GM12878 (cell line): ENCODE measurements around the gene NCBP3. TPM values are rescaled to one million over a fixed set of nuclear protein-coding genes. Genes with fewer than 3 reads are reported as not detected.

Experiments used
- ATAC-seq: fragments of 200-7000 bp; cut with Tn5 transposase; 3 replicates; pipeline ENCODE4 v1.9.1; 2020; ENCODE audit warnings: mild to moderate bottlenecking, moderate library complexity
- BruUV-seq: library from RNA; stranded (reverse); fragments of 400-500 nt; replicated peaks from 2 replicates; lab custom pipeline; 2021; lab: Mats Ljungman, UMichigan
- CTCF ChIA-PET: fragments of 300-600 bp; sonication (Branson Sonifier 250); formaldehyde crosslinking; extraction: SDS; loops from one replicate; lab custom pipeline; 2021; ENCODE audit warnings: inconsistent platforms; lab: Yijun Ruan, JAX
- POLR2A ChIA-PET: fragments of 350-600 bp; formaldehyde crosslinking; extraction: SDS; loops from one replicate; lab custom pipeline; 2021; ENCODE audit warnings: inconsistent platforms; lab: Charles Lee
- RAD21 ChIA-PET: fragments of 300-600 bp; sonication (Branson Sonifier 250); formaldehyde crosslinking; loops from one replicate; lab custom pipeline; 2023; ENCODE audit warnings: antibody characterized with exemption; ENCODE audit not compliant: unreplicated experiment; lab: Charles Lee
- SMC1A ChIA-PET: fragments of 300-600 bp; sonication (Branson Sonifier 250); formaldehyde crosslinking; loops from one replicate; lab custom pipeline; 2023; ENCODE audit not compliant: unreplicated experiment, uncharacterized antibody; lab: Charles Lee
- DNase-seq: peaks from one replicate; pipeline ENCODE4 v3.0.0-alpha.2; 2011; ENCODE audit warnings: low read depth, low spot score
- FAIRE-seq: peaks from 3 replicates; lab custom pipeline; 2011; peaks lifted over from hg19 to GRCh38; lab: Jason Lieb, UNC
- H2AFZ ChIP-seq: 2 replicates; pipeline ENCODE4 v1.6.0; 2011; ENCODE audit warnings: low read depth, low read length, control low read depth; ENCODE audit not compliant: control insufficient read depth
- H3K27ac ChIP-seq: 2 replicates; pipeline ENCODE4 v1.5.1; 2011; ENCODE audit warnings: control low read depth; ENCODE audit not compliant: control insufficient read depth, insufficient read depth
- H3K27me3 ChIP-seq, 2 experiments: replicated peaks in 1 of 2; 2 replicates each; pipeline versions ENCODE4 v1.6.0 to v1.6.1; 2011; ENCODE audit warnings: low read length in 1 of 2; ENCODE audit not compliant: control insufficient read depth in 2 of 2, insufficient read depth in 2 of 2
- H3K36me3 ChIP-seq, 2 experiments: 2 replicates each; pipeline ENCODE4 v1.5.1; 2011; ENCODE audit warnings: low read length in 1 of 2; ENCODE audit not compliant: control insufficient read depth in 2 of 2, insufficient read depth in 2 of 2
- H3K4me1 ChIP-seq: 2 replicates; pipeline ENCODE4 v1.6.1; 2011; ENCODE audit warnings: mild to moderate bottlenecking, low read length, moderate library complexity, mixed read lengths; ENCODE audit not compliant: control insufficient read depth, insufficient read depth
- H3K4me2 ChIP-seq: 2 replicates; pipeline ENCODE4 v1.6.0; 2011; ENCODE audit warnings: control low read depth; ENCODE audit not compliant: control insufficient read depth, insufficient read depth
- H3K4me3 ChIP-seq: fragments of 200-600 bp; sonication (generic); 2 replicates; pipeline ENCODE4 v1.5.1; 2016
- H3K79me2 ChIP-seq: 2 replicates; pipeline ENCODE4 v1.6.0; 2011; ENCODE audit warnings: low read length; ENCODE audit not compliant: control insufficient read depth, insufficient read depth
- H3K9ac ChIP-seq: 2 replicates; pipeline ENCODE4 v1.8.0; 2011; ENCODE audit warnings: low read length, control low read depth, mixed read lengths; ENCODE audit not compliant: control insufficient read depth, insufficient read depth
- H3K9me3 ChIP-seq: replicated peaks from 3 replicates; pipeline ENCODE4 v1.5.1; 2011; ENCODE audit warnings: mild to moderate bottlenecking, low read length; ENCODE audit not compliant: control insufficient read depth, insufficient read depth
- H4K20me1 ChIP-seq: 2 replicates; pipeline ENCODE4 v1.6.0; 2011; ENCODE audit not compliant: control insufficient read depth, insufficient read depth
- CBFB ChIP-seq: IDR thresholded peaks from 2 replicates; pipeline ENCODE4 v1.6.1; 2016; ENCODE audit warnings: antibody characterized with exemption, low read depth
- IRF4 ChIP-seq: IDR thresholded peaks from 2 replicates; pipeline ENCODE4 v1.6.1; 2011; ENCODE audit warnings: low read depth, low read length
- NBN ChIP-seq: fragments of 450-650 bp; IDR thresholded peaks from 2 replicates; pipeline ENCODE4 v1.6.1; 2016
- PKNOX1 ChIP-seq: fragments of 450-650 bp; IDR thresholded peaks from 2 replicates; pipeline ENCODE4 v1.6.1; 2016; ENCODE audit warnings: mild to moderate bottlenecking
- PML ChIP-seq: IDR thresholded peaks from 2 replicates; pipeline ENCODE4 v1.6.1; 2012; ENCODE audit warnings: low read length, inconsistent platforms
- SUPT20H ChIP-seq: IDR thresholded peaks from 2 replicates; pipeline ENCODE4 v1.6.1; 2011; ENCODE audit warnings: low read depth, mild to moderate bottlenecking, low read length, moderate library complexity, borderline replicate concordance; ENCODE audit not compliant: control insufficient read depth
- TARDBP ChIP-seq: IDR thresholded peaks from 2 replicates; pipeline ENCODE4 v1.6.1; 2016; ENCODE audit warnings: borderline replicate concordance
- TBL1XR1 ChIP-seq: IDR thresholded peaks from 2 replicates; pipeline ENCODE4 v1.6.1; 2012; ENCODE audit warnings: low read depth, low read length, improper control_type of control experiment
- TCF12 ChIP-seq: IDR thresholded peaks from 2 replicates; pipeline ENCODE4 v1.6.1; 2011; ENCODE audit warnings: low read depth, mild to moderate bottlenecking, low read length
- WGBS: methylation state at CpG from one replicate; pipeline ENCODE4 v1.1.6; 2016; ENCODE audit warnings: low lambda C conversion rate; ENCODE audit not compliant: insufficient replicate concordance, insufficient coverage; ENCODE audit errors: missing lambda C conversion rate; 5-methylcytosine and 5-hydroxymethylcytosine counted together
- in situ Hi-C: fragments of 300-500 bp; cut with MboI; formaldehyde crosslinking; loops from 9 replicates; pipeline ENCODE4 v1.14.3; 2018; ENCODE audit warnings: mixed read lengths
- intact Hi-C: fragments of 100-400 bp; cut with micrococcal nuclease; formaldehyde crosslinking; loops from one replicate; pipeline ENCODE4 v1.14.2; 2022; ENCODE audit not compliant: unreplicated experiment
- polyA plus RNA-seq, 11 experiments: library from polyadenylated mRNA; depleted of rRNA in 4 of 11; unstranded in 6 of 11; stranded (reverse) in 5 of 11; fragments of >200 nt; fragmentation: Nextera tagmentation in 4 of 11; fragmentation: Illumina TruSeq in 1 of 11; extraction: Ambion mirVana in 4 of 11; extraction: Trizol in 1 of 11; gene quantifications; 1 replicate in 1 of 11; 2 replicates in 10 of 11; pipeline versions ENCODE4 v1.2.1 to v1.2.3, GENCODE V29; 2011 to 2016; ENCODE audit warnings: inconsistent platforms in 2 of 11, missing spikeins in 2 of 11, low read depth in 1 of 11
- total RNA-seq, 4 experiments: library from RNA; depleted of rRNA in 3 of 4; stranded (reverse); fragments of >200 nt in 3 of 4; fragmentation: Illumina TruSeq in 1 of 4; extraction: Trizol in 1 of 4; gene quantifications; 2 replicates each; pipeline versions ENCODE4 v1.2.1 to v1.2.3, GENCODE V29; 2013 to 2021
- TF ChIP-seq, protein P1 (sequence below): fragments of 450-650 bp; IDR thresholded peaks from 2 replicates; pipeline ENCODE4 v1.6.1; 2017; ENCODE audit warnings: low read depth, mild to moderate bottlenecking, moderate library complexity

NCBP3 gene
- total and polyA plus RNA-seq, 10 of the 15 experiments (the other 5 are each of a cell fraction or from before 2014, with no cell fraction given), result 5.2 to 32.0 (median 23.2) TPM

DNA sequence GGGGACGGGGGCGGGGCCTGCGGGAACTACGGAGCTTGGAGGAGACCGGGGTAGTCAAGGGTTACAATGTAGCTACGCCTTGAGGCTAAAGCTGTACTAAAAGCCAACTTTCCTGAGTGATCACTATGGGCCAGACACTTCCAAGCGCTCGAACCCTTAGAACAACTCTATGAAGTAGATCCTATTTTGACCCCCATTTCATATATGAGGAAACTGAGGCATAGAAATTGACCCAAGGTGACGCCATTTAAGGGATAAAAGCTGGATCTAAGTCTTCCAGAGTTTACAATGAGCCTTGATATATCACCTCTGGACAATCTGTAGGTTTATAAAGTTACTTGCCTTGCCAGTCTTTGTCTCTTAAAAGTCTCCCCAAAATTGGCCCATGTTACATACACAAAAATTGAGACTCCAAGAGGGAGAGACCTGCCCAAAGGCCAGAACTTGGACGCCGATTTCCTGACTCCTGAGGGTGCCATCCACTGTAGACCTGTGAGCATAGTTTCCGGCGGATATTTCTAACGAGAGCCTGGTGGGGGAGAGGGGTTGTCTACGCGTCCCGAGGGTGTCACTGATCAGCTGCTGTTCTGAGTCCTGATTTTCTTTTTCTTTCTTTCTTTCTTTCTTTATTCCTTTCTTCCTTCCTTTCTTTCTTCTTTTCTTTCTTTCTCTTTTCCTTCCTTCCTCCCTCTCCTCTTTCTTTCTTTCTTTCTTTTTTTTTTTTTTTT lies 555 bp upstream of the NCBP3 start:
- Histone ChIP-seq H2AFZ (peak overlapping the region; percentile 1), H3K4me3 (no peak overlapping the region), H3K4me1 (peaks cover 17% of the 10 kb centered on the region), H3K9me3 (no peaks in the 10 kb centered on the region), H3K36me3 (peaks cover 0 to 9% of the 10 kb centered on the region in 2 experiments; a peak in 2 of 4 replicates), H3K27me3 (no peaks in the 10 kb centered on the region; a peak in 1 of 4 replicates), H3K27ac (no peak overlapping the region), H3K4me2 (peak overlapping the region; percentile 17; the same call in 1 of the 2 replicates), H3K9ac (no peak overlapping the region), H4K20me1 (no peaks in the 10 kb centered on the region), H3K79me2 (peaks cover 22% of the 10 kb centered on the region)
- ChIA-PET SMC1A (interaction anchor here (0.6 to 6.5 kb wide), 9 partner anchors 10 to 227 kb away, joined by 3 to 79 read pairs (median 4); no protein-coding TSS in a partner anchor), POLR2A (interaction anchor here (0.5 to 1.2 kb wide), 3 partner anchors 28 to 297 kb away, joined by 3 to 4 read pairs (median 4); partner anchors contain the start of genes CAMKK1, CYB5D2 and ZZEF1), RAD21 (interaction anchor here (0.7 to 4.3 kb wide), 7 partner anchors 20 to 663 kb away, joined by 5 to 59 read pairs (median 7); partner anchors contain the start of genes CTNS and SHPK), CTCF (interaction anchor here (0.5 to 4.9 kb wide), 29 partner anchors 8 to 330 kb away, joined by 3 to 115 read pairs (median 4); partner anchors contain the start of gene P2RX1)
- FAIRE-seq (peak; percentile 95), ATAC-seq (no peak), DNase-seq (no peak)
- WGBS, result 38% methylated on average over 16 of the region's 17 CpGs
- TF ChIP-seq PKNOX1 (no peak), IRF4 (no peak), PML (no peak), CBFB (no peak), TARDBP (no peak), TCF12 (no peak), NBN (no peak), SUPT20H (no peak), TBL1XR1 (no peak)
- TF ChIP-seq, protein P1, sequence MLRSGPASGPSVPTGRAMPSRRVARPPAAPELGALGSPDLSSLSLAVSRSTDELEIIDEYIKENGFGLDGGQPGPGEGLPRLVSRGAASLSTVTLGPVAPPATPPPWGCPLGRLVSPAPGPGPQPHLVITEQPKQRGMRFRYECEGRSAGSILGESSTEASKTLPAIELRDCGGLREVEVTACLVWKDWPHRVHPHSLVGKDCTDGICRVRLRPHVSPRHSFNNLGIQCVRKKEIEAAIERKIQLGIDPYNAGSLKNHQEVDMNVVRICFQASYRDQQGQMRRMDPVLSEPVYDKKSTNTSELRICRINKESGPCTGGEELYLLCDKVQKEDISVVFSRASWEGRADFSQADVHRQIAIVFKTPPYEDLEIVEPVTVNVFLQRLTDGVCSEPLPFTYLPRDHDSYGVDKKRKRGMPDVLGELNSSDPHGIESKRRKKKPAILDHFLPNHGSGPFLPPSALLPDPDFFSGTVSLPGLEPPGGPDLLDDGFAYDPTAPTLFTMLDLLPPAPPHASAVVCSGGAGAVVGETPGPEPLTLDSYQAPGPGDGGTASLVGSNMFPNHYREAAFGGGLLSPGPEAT, result no peak
- in situ Hi-C loops (no loop called here), intact Hi-C loops (no loop called here)
- BruUV-seq, result no TSS peak
